GM23338 (cell line): ENCODE results near the gene AGPAT3. TPM values are rescaled to one million over a fixed set of nuclear protein-coding genes. Genes with fewer than 3 reads are reported as not detected.

Source experiments
- ATAC-seq: fragments of 200-7000 bp; cut with Tn5 transposase; 3 replicates; pipeline ENCODE4 v1.9.1; 2020
- DNase-seq: peaks from one replicate; pipeline ENCODE4 v3.0.0-alpha.2; 2015; ENCODE audit warnings: low spot score
- H2AFZ ChIP-seq: fragments of 200-600 bp; sonication (generic); 2 replicates; pipeline ENCODE4 v1.8.0; 2016; ENCODE audit warnings: antibody characterized with exemption, mild to moderate bottlenecking, moderate library complexity
- H3F3A ChIP-seq: fragments of 200-600 bp; sonication (generic); replicated peaks from 2 replicates; pipeline ENCODE4 v1.8.0; 2017; ENCODE audit warnings: antibody characterized with exemption, mixed run types, low read depth
- H3K27ac ChIP-seq: fragments of 200-600 bp; sonication (generic); 2 replicates; pipeline ENCODE4 v1.6.1; 2016; ENCODE audit warnings: low read depth
- H3K27me3 ChIP-seq: fragments of 200-600 bp; sonication (generic); 2 replicates; pipeline ENCODE4 v1.8.0; 2016; ENCODE audit warnings: mild to moderate bottlenecking, mixed run types, moderate library complexity; ENCODE audit not compliant: insufficient read depth
- H3K36me3 ChIP-seq: fragments of 200-600 bp; sonication (generic); 2 replicates; pipeline ENCODE4 v1.8.0; 2016; ENCODE audit warnings: mild to moderate bottlenecking; ENCODE audit not compliant: insufficient read depth
- H3K4me1 ChIP-seq: fragments of 200-600 bp; sonication (generic); 2 replicates; pipeline ENCODE4 v1.8.0; 2016; ENCODE audit warnings: mild to moderate bottlenecking, moderate library complexity; ENCODE audit not compliant: insufficient read depth
- H3K4me2 ChIP-seq: fragments of 200-600 bp; sonication (generic); 2 replicates; pipeline ENCODE4 v1.7.1; 2017; ENCODE audit warnings: mixed run types
- H3K4me3 ChIP-seq: fragments of 200-600 bp; sonication (generic); 2 replicates; pipeline ENCODE4 v1.6.1; 2016; ENCODE audit warnings: mixed run types
- H3K79me2 ChIP-seq: fragments of 200-600 bp; sonication (generic); replicated peaks from 2 replicates; pipeline ENCODE4 v1.8.0; 2017; ENCODE audit warnings: mild to moderate bottlenecking; ENCODE audit not compliant: insufficient read depth
- H3K9me2 ChIP-seq: fragments of 200-600 bp; sonication (generic); 2 replicates; pipeline ENCODE4 v1.8.0; 2017; ENCODE audit not compliant: insufficient read depth
- H4K20me1 ChIP-seq: fragments of 200-600 bp; sonication (generic); replicated peaks from 2 replicates; pipeline ENCODE4 v1.8.0; 2017; ENCODE audit warnings: mild to moderate bottlenecking; ENCODE audit not compliant: insufficient read depth
- H3K27ac Mint-ChIP-seq: 2 replicates; pipeline ENCODE4 v1.8.0; 2020; ENCODE audit warnings: inconsistent platforms, mild to moderate bottlenecking, moderate library complexity, mixed read lengths
- H3K27me3 Mint-ChIP-seq: 3 replicates; pipeline ENCODE4 v1.8.0; 2022; ENCODE audit warnings: low read depth, mild to moderate bottlenecking, moderate library complexity, mixed read lengths, inconsistent platforms; ENCODE audit not compliant: insufficient read depth, poor library complexity
- H3K36me3 Mint-ChIP-seq: 3 replicates; pipeline ENCODE4 v1.8.0; 2021; ENCODE audit warnings: low read depth, mild to moderate bottlenecking, inconsistent platforms, moderate library complexity, mixed read lengths
- H3K4me1 Mint-ChIP-seq: 3 replicates; pipeline ENCODE4 v1.8.0; 2020; ENCODE audit warnings: mild to moderate bottlenecking, inconsistent platforms, mixed read lengths
- H3K4me3 Mint-ChIP-seq: 3 replicates; pipeline ENCODE4 v1.8.0; 2021; ENCODE audit warnings: moderate library complexity, mild to moderate bottlenecking, inconsistent platforms, mixed read lengths
- H3K9me3 Mint-ChIP-seq: 3 replicates; pipeline ENCODE4 v1.8.0; 2020; ENCODE audit warnings: moderate library complexity, mild to moderate bottlenecking, inconsistent platforms, mixed read lengths
- CREB1 ChIP-seq: fragments of 250-450 bp; sonication (Bioruptor Pico); IDR thresholded peaks from 2 replicates; pipeline ENCODE4 v1.5.0; 2020; ENCODE audit warnings: low read depth, mild to moderate bottlenecking, moderate library complexity
- CTCF ChIP-seq, 2 experiments: fragments of 200-600 bp in 1 of 2; sonication (generic) in 1 of 2; conservative IDR thresholded peaks; 2 replicates each; pipeline versions ENCODE4 v1.5.1 to v1.6.1; 2016 to 2017; ENCODE audit warnings: antibody characterized with exemption in 2 of 2, low read depth in 2 of 2, mild to moderate bottlenecking in 2 of 2, moderate library complexity in 1 of 2
- ETS1 ChIP-seq: IDR thresholded peaks from 2 replicates; pipeline ENCODE4 v1.6.1; 2016; ENCODE audit warnings: antibody characterized with exemption
- EZH2 ChIP-seq: fragments of 200-600 bp; sonication (generic); IDR thresholded peaks from one replicate; pipeline ENCODE4 v1.8.0; 2017; ENCODE audit warnings: antibody characterized with exemption, mild to moderate bottlenecking, low read depth; ENCODE audit not compliant: unreplicated experiment
- EZH2phosphoT487 ChIP-seq: fragments of 200-600 bp; sonication (generic); IDR thresholded peaks from one replicate; pipeline ENCODE4 v1.8.1; 2018; ENCODE audit warnings: antibody characterized with exemption; ENCODE audit not compliant: unreplicated experiment
- JUNB ChIP-seq: IDR thresholded peaks from one replicate; pipeline ENCODE4 v1.6.1; 2016; ENCODE audit warnings: antibody characterized with exemption; ENCODE audit not compliant: unreplicated experiment
- NANOG ChIP-seq: IDR thresholded peaks from 2 replicates; pipeline ENCODE4 v1.6.1; 2016; ENCODE audit warnings: antibody characterized with exemption, borderline replicate concordance
- POLR2AphosphoS5 ChIP-seq: IDR thresholded peaks from 2 replicates; pipeline ENCODE4 v1.6.1; 2016; ENCODE audit warnings: antibody characterized with exemption, low read depth
- REST ChIP-seq: IDR thresholded peaks from one replicate; pipeline ENCODE4 v1.6.1; 2018; ENCODE audit warnings: antibody characterized with exemption; ENCODE audit not compliant: unreplicated experiment
- STAT1 ChIP-seq: IDR thresholded peaks from one replicate; pipeline ENCODE4 v1.6.1; 2016; ENCODE audit warnings: antibody characterized with exemption; ENCODE audit not compliant: unreplicated experiment
- ZNF114 ChIP-seq: fragments of 250-450 bp; sonication (Bioruptor Pico); IDR thresholded peaks from 2 replicates; pipeline ENCODE4 v1.5.0; 2020; ENCODE audit warnings: mild to moderate bottlenecking, moderate library complexity
- ZNF331 ChIP-seq: fragments of 250-450 bp; sonication (Bioruptor Pico); IDR thresholded peaks from 2 replicates; pipeline ENCODE4 v1.5.0; 2020; ENCODE audit warnings: low read depth, mild to moderate bottlenecking, moderate library complexity
- ZNF462 ChIP-seq: fragments of 250-450 bp; sonication (Bioruptor Pico); IDR thresholded peaks from 2 replicates; pipeline ENCODE4 v1.5.0; 2020; ENCODE audit warnings: mild to moderate bottlenecking, moderate library complexity
- polyA plus RNA-seq: library from polyadenylated mRNA; unstranded; fragments of >200 nt; fragmentation: Nextera tagmentation; extraction: Ambion mirVana; gene quantifications from 2 replicates; pipeline ENCODE4 v1.2.1, GENCODE V29; 2016
- total RNA-seq: library from RNA; depleted of rRNA; stranded (reverse); fragments of >200 nt; shearing (Covaris generic); gene quantifications from 2 replicates; pipeline ENCODE4 v1.2.3, GENCODE V29; 2014

AGPAT3 gene
- total and polyA plus RNA-seq, 2 experiments from 2014 or later = 2.1 to 6.1 TPM

GRCh38 chr21:43970551-43970950, 105.5 kb downstream of the AGPAT3 start:
- DNase-seq (no peak), ATAC-seq (no peak)
- H3K27me3 Mint-ChIP-seq = peaks cover 10% of the 10 kb centered on the region
- H3K36me3 Mint-ChIP-seq = no peaks in the 10 kb centered on the region
- no peak overlapping the region for H3K4me3 Mint-ChIP-seq
- no peaks in the 10 kb centered on the region for H3K79me2 ChIP-seq
- H3K4me3 ChIP-seq = no peak overlapping the region
- no peak overlapping the region for H3K4me2 ChIP-seq
- H3K4me1 ChIP-seq = no peaks in the 10 kb centered on the region
- H3K27ac Mint-ChIP-seq = no peak overlapping the region
- no peaks in the 10 kb centered on the region for H3K27me3 ChIP-seq
- no peaks in the 10 kb centered on the region for H3K9me3 Mint-ChIP-seq
- H3F3A ChIP-seq = peaks cover 6% of the 10 kb centered on the region; the same call in 1 of the 2 replicates
- H3K4me1 Mint-ChIP-seq = no peaks in the 10 kb centered on the region
- H4K20me1 ChIP-seq = no peaks in the 10 kb centered on the region
- H2AFZ ChIP-seq = no peak overlapping the region
- no peaks in the 10 kb centered on the region for H3K36me3 ChIP-seq
- no peaks in the 10 kb centered on the region for H3K9me2 ChIP-seq
- H3K27ac ChIP-seq = no peak overlapping the region
- TF ChIP-seq ZNF114 (CRISPR knock-in tag) (no peak), CTCF (conservative IDR thresholded peaks at IDR 0.05; ENCODE audit: low read depth in 2 of 2) (no peak), STAT1 (no peak), JUNB (no peak), POLR2AphosphoS5 (no peak), REST (no peak), ETS1 (no peak), ZNF462 (no peak), CREB1 (CRISPR knock-in tag) (no peak), EZH2phosphoT487 (no peak), EZH2 (no peak), NANOG (no peak), ZNF331 (CRISPR knock-in tag) (no peak)
